Measurements from ENCODE around the gene APOC3. TPM values are rescaled to one million over a fixed set of nuclear protein-coding genes. Genes with fewer than 3 reads are reported as not detected.

APOC3 gene
- total and polyA plus RNA-seq, 9 of the 15 experiments (the other 6 are each of a cell fraction or from before 2014, with no cell fraction given), result 1.1 TPM; not detected in 8

GRCh38 chr11:116796548-116796947 is 33.2 kb upstream of the APOC3 start (continued):
- TF ChIP-seq CSDE1 (IDR thresholded peaks at IDR 0.05) (no peak), MAFK (IDR thresholded peaks at IDR 0.05; ENCODE audit: low read length) (peak; percentile 87; the same call in 1 of the 2 replicates), CGGBP1 (CRISPR knock-in tag; IDR thresholded peaks at IDR 0.05) (no peak), BCL6 (CRISPR knock-in tag; IDR thresholded peaks at IDR 0.05) (no peak), TFE3 (CRISPR knock-in tag; IDR thresholded peaks at IDR 0.05) (no peak), AFF1 (IDR thresholded peaks at IDR 0.05; ENCODE audit: low read depth in 1 of 2, partially characterized antibody in 2 of 2) (no peak), FOS (IDR thresholded peaks at IDR 0.05; ENCODE audit: extremely low read depth, insufficient read length) (no peak), C11orf30 (IDR thresholded peaks at IDR 0.05; ENCODE audit: low read depth) (peak; percentile 92), ZNF146 (CRISPR knock-in tag; IDR thresholded peaks at IDR 0.05; ENCODE audit: unreplicated experiment) (no peak), THRA (IDR thresholded peaks at IDR 0.05) (no peak), NFE2L1 (tag; IDR thresholded peaks at IDR 0.05; ENCODE audit: borderline replicate concordance, low read depth) (peak; percentile 93), CBX2 (IDR thresholded peaks at IDR 0.05; ENCODE audit: insufficient read depth, low read length, poor library complexity, severe bottlenecking) (no peak), ZBTB43 (CRISPR knock-in tag; IDR thresholded peaks at IDR 0.05) (no peak), EZH2 (IDR thresholded peaks at IDR 0.05; ENCODE audit: borderline replicate concordance, low read depth, low read length) (no peak), BRF2 (IDR thresholded peaks at IDR 0.05; ENCODE audit: borderline replicate concordance, insufficient read depth, insufficient read length) (no peak), ARID1B (IDR thresholded peaks at IDR 0.05) (no peak; the same call in 1 of the 2 replicates), BDP1 (IDR thresholded peaks at IDR 0.05; ENCODE audit: insufficient read depth, insufficient read length) (no peak), MAFF (IDR thresholded peaks at IDR 0.05; ENCODE audit: low read length) (peak; percentile 94), FOXA1 (IDR thresholded peaks at IDR 0.05; ENCODE audit: borderline replicate concordance) (no peak)

All from K562 (cell line).